Measurements from ENCODE around the gene SERTAD4. TPM values are rescaled to one million over a fixed set of nuclear protein-coding genes. Genes with fewer than 3 reads are reported as not detected.

Gene SERTAD4
- total and polyA plus RNA-seq, 10 of the 15 experiments (the other 5 are each of a cell fraction or from before 2014, with no cell fraction given), result not detected

DNA sequence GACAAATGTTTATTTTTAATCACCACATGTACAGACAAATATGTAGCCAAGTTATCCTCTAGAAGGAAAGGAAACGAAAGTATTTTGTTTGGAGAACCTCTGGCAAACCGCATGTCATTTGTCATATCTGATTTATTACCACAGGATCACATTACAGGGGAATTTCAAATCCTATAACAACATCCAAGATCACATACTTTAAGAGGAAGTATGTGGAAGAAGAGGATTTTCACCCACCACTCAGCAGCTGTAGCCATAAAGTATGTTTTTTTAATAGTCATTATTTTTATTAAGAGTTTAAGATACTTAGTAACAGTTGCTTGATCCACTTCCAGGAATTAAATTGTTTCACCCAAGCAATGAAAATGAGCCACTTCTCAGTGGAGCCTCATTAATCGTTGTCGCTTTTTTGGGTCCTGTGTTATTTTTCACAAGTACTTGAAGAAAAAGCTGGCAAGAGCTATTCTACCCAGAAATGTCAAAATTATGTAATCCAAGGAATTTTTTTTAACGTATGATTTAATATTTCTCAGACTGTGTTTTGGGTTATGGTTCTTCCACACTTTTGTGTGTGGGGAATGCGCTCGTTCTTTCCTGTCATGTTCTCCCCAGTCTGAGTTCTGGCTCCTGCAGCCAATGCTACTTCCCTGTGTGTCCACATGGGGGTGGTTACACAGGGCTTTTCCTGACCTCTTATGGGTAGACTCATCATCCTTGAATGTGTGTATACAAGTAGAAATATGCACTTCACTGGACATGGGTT lies 6.9 kb downstream of the SERTAD4 start:
- no peaks in the 10 kb centered on the region for H4K20me1 ChIP-seq (ENCODE audit: control insufficient read depth, insufficient read depth)
- ATAC-seq (0 out of 3 replicates have a peak, but pooled peaks have one; percentile 27), DNase-seq (ENCODE audit: low read depth, low spot score) (no peak), FAIRE-seq (no peak)
- RAD21 ChIA-PET (ENCODE audit: unreplicated experiment), result no interaction called here
- POLR2A ChIA-PET, result no interaction called here
- CTCF ChIA-PET, result no interaction called here
- TF ChIP-seq, protein P1, sequence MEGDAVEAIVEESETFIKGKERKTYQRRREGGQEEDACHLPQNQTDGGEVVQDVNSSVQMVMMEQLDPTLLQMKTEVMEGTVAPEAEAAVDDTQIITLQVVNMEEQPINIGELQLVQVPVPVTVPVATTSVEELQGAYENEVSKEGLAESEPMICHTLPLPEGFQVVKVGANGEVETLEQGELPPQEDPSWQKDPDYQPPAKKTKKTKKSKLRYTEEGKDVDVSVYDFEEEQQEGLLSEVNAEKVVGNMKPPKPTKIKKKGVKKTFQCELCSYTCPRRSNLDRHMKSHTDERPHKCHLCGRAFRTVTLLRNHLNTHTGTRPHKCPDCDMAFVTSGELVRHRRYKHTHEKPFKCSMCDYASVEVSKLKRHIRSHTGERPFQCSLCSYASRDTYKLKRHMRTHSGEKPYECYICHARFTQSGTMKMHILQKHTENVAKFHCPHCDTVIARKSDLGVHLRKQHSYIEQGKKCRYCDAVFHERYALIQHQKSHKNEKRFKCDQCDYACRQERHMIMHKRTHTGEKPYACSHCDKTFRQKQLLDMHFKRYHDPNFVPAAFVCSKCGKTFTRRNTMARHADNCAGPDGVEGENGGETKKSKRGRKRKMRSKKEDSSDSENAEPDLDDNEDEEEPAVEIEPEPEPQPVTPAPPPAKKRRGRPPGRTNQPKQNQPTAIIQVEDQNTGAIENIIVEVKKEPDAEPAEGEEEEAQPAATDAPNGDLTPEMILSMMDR (IDR thresholded peaks at IDR 0.05 in 2 of 3, conservative IDR thresholded peaks at IDR 0.05 in 1 of 3; ENCODE audit: control insufficient read depth in 2 of 3, extremely low read depth in 1 of 3, insufficient read depth in 1 of 3, low read depth in 3 of 3, low read length in 3 of 3), result peak in 2 of 3 experiments; percentile 10 to 12; a peak in 1 of 6 replicates
- TF ChIP-seq, protein P2, sequence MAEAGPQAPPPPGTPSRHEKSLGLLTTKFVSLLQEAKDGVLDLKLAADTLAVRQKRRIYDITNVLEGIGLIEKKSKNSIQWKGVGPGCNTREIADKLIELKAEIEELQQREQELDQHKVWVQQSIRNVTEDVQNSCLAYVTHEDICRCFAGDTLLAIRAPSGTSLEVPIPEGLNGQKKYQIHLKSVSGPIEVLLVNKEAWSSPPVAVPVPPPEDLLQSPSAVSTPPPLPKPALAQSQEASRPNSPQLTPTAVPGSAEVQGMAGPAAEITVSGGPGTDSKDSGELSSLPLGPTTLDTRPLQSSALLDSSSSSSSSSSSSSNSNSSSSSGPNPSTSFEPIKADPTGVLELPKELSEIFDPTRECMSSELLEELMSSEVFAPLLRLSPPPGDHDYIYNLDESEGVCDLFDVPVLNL (IDR thresholded peaks at IDR 0.05; ENCODE audit: low read depth, low read length), result no peak
- TF ChIP-seq, protein P3, sequence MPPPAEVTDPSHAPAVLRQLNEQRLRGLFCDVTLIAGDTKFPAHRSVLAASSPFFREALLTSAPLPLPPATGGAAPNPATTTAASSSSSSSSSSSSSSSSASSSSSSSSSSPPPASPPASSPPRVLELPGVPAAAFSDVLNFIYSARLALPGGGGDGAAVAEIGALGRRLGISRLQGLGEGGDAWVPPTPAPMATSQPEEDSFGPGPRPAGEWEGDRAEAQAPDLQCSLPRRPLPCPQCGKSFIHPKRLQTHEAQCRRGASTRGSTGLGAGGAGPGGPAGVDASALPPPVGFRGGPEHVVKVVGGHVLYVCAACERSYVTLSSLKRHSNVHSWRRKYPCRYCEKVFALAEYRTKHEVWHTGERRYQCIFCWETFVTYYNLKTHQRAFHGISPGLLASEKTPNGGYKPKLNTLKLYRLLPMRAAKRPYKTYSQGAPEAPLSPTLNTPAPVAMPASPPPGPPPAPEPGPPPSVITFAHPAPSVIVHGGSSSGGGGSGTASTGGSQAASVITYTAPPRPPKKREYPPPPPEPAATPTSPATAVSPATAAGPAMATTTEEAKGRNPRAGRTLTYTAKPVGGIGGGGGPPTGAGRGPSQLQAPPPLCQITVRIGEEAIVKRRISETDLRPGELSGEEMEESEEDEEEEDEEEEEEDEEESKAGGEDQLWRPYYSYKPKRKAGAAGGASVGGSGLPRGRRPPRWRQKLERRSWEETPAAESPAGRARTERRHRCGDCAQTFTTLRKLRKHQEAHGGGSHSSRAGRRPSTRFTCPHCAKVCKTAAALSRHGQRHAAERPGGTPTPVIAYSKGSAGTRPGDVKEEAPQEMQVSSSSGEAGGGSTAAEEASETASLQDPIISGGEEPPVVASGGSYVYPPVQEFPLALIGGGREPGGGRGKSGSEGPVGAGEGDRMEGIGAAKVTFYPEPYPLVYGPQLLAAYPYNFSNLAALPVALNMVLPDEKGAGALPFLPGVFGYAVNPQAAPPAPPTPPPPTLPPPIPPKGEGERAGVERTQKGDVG (CRISPR knock-in tag; IDR thresholded peaks at IDR 0.05), result no peak
- no peak for TF ChIP-seq MYB (IDR thresholded peaks at IDR 0.05; ENCODE audit: borderline replicate concordance, low read depth, low read length)
- TF ChIP-seq NFYA (IDR thresholded peaks at IDR 0.05; ENCODE audit: borderline replicate concordance, low read depth, low read length), result no peak
- TF ChIP-seq ESRRA (IDR thresholded peaks at IDR 0.05; ENCODE audit: low read length), result no peak
- SMC1A ChIA-PET (ENCODE audit: uncharacterized antibody, unreplicated experiment), result no interaction called here
- intact Hi-C loops (cut with micrococcal nuclease; ENCODE audit: unreplicated experiment) (no loop called here), in situ Hi-C loops (cut with MboI) (no loop called here)
- no peaks in the 10 kb centered on the region for H3K36me3 ChIP-seq (ENCODE audit: control insufficient read depth in 2 of 2, insufficient read depth in 2 of 2, low read length in 1 of 2)
- no TSS peak for BruUV-seq (replicated peaks)
- no peaks in the 10 kb centered on the region for H3K4me1 ChIP-seq (ENCODE audit: control insufficient read depth, insufficient read depth, low read length)
- H3K9me3 ChIP-seq (replicated peaks; ENCODE audit: control insufficient read depth, insufficient read depth, low read length), result no peaks in the 10 kb centered on the region
- H3K27me3 ChIP-seq (replicated peaks in 1 of 2; ENCODE audit: control insufficient read depth in 2 of 2, insufficient read depth in 2 of 2, low read length in 1 of 2), result peaks cover 0 to 2% of the 10 kb centered on the region in 2 experiments; a peak in 2 of 4 replicates
- WGBS (ENCODE audit: insufficient coverage, insufficient replicate concordance, low lambda C conversion rate, missing lambda C conversion rate), result 47% methylated on average over 7 of the region's 7 CpGs
- H3K79me2 ChIP-seq (ENCODE audit: control insufficient read depth, insufficient read depth, low read length), result no peaks in the 10 kb centered on the region
- no peak overlapping the region for H2AFZ ChIP-seq (ENCODE audit: control insufficient read depth, low read depth, low read length)
- H3K4me3 ChIP-seq, result no peak overlapping the region
- no peak overlapping the region for H3K27ac ChIP-seq (ENCODE audit: control insufficient read depth, insufficient read depth)
- H3K9ac ChIP-seq (ENCODE audit: control insufficient read depth, insufficient read depth, low read length), result no peak overlapping the region
- no peak overlapping the region for H3K4me2 ChIP-seq (ENCODE audit: control insufficient read depth, insufficient read depth)
